22Rv1 (cell line): ENCODE measurements around the gene KANK3.
"Not testable (repeated sequence)": the region's sequence is repeated elsewhere in the genome, so short reads cannot be mapped to it uniquely, and the experiment has no call there.

ENCODE experiments used
- CTCF ChIP-seq: fragments of 450-650 bp; IDR thresholded peaks from 2 replicates; pipeline ENCODE4 v1.5.1; 2017; ENCODE audit warnings: mild to moderate bottlenecking
- ZFX ChIP-seq: fragments of 450-650 bp; IDR thresholded peaks from 2 replicates; pipeline ENCODE4 v1.6.1; 2017; ENCODE audit warnings: antibody characterized with exemption, borderline replicate concordance

- not testable (repeated sequence) for TF ChIP-seq CTCF, ZFX
These were observed 36.3 kb upstream of the KANK3 start for GRCh38 chr19:8379156-8379891.
